CD14-positive monocyte (primary cell): ENCODE results near the gene CHMP2A. TPM values are rescaled to one million over a fixed set of nuclear protein-coding genes. Genes with fewer than 3 reads are reported as not detected.

Experiments
- DNase-seq, 3 donors: peaks; one replicate each; pipeline ENCODE4 v3.0.0-alpha.2; 2011 to 2022
- H2AFZ ChIP-seq: 2 replicates; pipeline ENCODE4 v1.6.0; 2012; ENCODE audit warnings: mild to moderate bottlenecking, low read depth, low read length, inconsistent platforms; ENCODE audit not compliant: insufficient read depth, poor library complexity, severe bottlenecking
- H3K27ac ChIP-seq, 2 donors: 1 replicate in 1 of 2; 2 replicates in 1 of 2; pipeline ENCODE4 v1.5.1; 2012 to 2013; ENCODE audit warnings: low read length in 2 of 2, control low read depth in 1 of 2, inconsistent platforms in 1 of 2, low read depth in 1 of 2, mild to moderate bottlenecking in 1 of 2
- H3K27me3 ChIP-seq, 2 donors: one replicate each; pipeline versions ENCODE4 v1.6.0 to v1.6.1; 2011 to 2013; ENCODE audit warnings: low read length in 2 of 2; ENCODE audit not compliant: control insufficient read depth in 2 of 2, insufficient read depth in 2 of 2
- H3K36me3 ChIP-seq, 2 donors: replicated peaks in 1 of 2; 1 replicate in 1 of 2; 2 replicates in 1 of 2; pipeline versions ENCODE4 v1.5.1 to v1.6.1; 2012 to 2013; ENCODE audit warnings: low read length in 2 of 2, control low read depth in 1 of 2, inconsistent platforms in 1 of 2, mild to moderate bottlenecking in 1 of 2; ENCODE audit not compliant: insufficient read depth in 2 of 2, control insufficient read depth in 1 of 2
- H3K4me1 ChIP-seq, 2 donors: 1 replicate in 1 of 2; 2 replicates in 1 of 2; pipeline versions ENCODE4 v1.5.1 to v1.6.1; 2012 to 2013; ENCODE audit warnings: low read length in 2 of 2, control low read depth in 1 of 2, inconsistent platforms in 1 of 2, mild to moderate bottlenecking in 1 of 2, moderate library complexity in 1 of 2; ENCODE audit not compliant: insufficient read depth in 2 of 2, control insufficient read depth in 1 of 2
- H3K4me2 ChIP-seq: replicated peaks from 2 replicates; pipeline ENCODE3; 2012; ENCODE audit warnings: low read length, moderate library complexity, mild to moderate bottlenecking; ENCODE audit not compliant: poor library complexity, severe bottlenecking; ENCODE audit errors: extremely low read depth
- H3K4me3 ChIP-seq, 3 experiments: fragments of 200-600 bp in 1 of 3; sonication (generic) in 1 of 3; replicated peaks in 1 of 3; 1 replicate in 2 of 3; 2 replicates in 1 of 3; pipeline ENCODE4 v1.5.1; 2011 to 2013; ENCODE audit warnings: low read length in 3 of 3, mild to moderate bottlenecking in 3 of 3, control low read depth in 2 of 3, low read depth in 2 of 3, inconsistent platforms in 1 of 3, moderate library complexity in 1 of 3
- H3K79me2 ChIP-seq: 2 replicates; pipeline ENCODE4 v1.6.0; 2012; ENCODE audit warnings: mild to moderate bottlenecking, control low read depth, inconsistent platforms, low read length, moderate library complexity; ENCODE audit not compliant: insufficient read depth
- H3K9ac ChIP-seq: 2 replicates; pipeline ENCODE4 v1.6.0; 2017; ENCODE audit warnings: low read length, mild to moderate bottlenecking; ENCODE audit not compliant: insufficient read depth, poor library complexity, severe bottlenecking
- H3K9me3 ChIP-seq, 2 donors: replicated peaks in 1 of 2; 1 replicate in 1 of 2; 2 replicates in 1 of 2; pipeline versions ENCODE4 v1.5.1 to v1.6.1; 2012 to 2013; ENCODE audit warnings: low read length in 2 of 2, control low read depth in 1 of 2; ENCODE audit not compliant: control insufficient read depth in 1 of 2, insufficient read depth in 1 of 2
- H4K20me1 ChIP-seq: 2 replicates; pipeline ENCODE4 v1.6.0; 2012; ENCODE audit warnings: mild to moderate bottlenecking, low read length, control low read depth, moderate library complexity; ENCODE audit not compliant: insufficient read depth
- H3K27ac Mint-ChIP-seq, 7 donors: one replicate each; pipeline ENCODE4 v1.8.0; 2020; ENCODE audit warnings: mild to moderate bottlenecking in 7 of 7, mixed read lengths in 7 of 7, moderate library complexity in 6 of 7, inconsistent platforms in 2 of 7
- H3K27me3 Mint-ChIP-seq, 3 donors: one replicate each; pipeline ENCODE4 v1.8.0; 2021 to 2022; ENCODE audit warnings: low read depth in 3 of 3, mild to moderate bottlenecking in 3 of 3, mixed read lengths in 3 of 3, moderate library complexity in 3 of 3, inconsistent platforms in 1 of 3
- H3K36me3 Mint-ChIP-seq, 2 donors: one replicate each; pipeline ENCODE4 v1.8.0; 2020; ENCODE audit warnings: mixed read lengths in 2 of 2, inconsistent platforms in 1 of 2, mild to moderate bottlenecking in 1 of 2
- H3K4me1 Mint-ChIP-seq: one replicate; pipeline ENCODE4 v1.8.0; 2020; ENCODE audit warnings: mild to moderate bottlenecking, mixed read lengths
- H3K4me3 Mint-ChIP-seq, 2 donors: one replicate each; pipeline ENCODE4 v1.8.0; 2020; ENCODE audit warnings: mild to moderate bottlenecking in 2 of 2, mixed read lengths in 2 of 2, moderate library complexity in 1 of 2
- H3K9me3 Mint-ChIP-seq, 7 donors: one replicate each; pipeline ENCODE4 v1.8.0; 2020 to 2022; ENCODE audit warnings: mixed read lengths in 7 of 7, mild to moderate bottlenecking in 6 of 7, moderate library complexity in 6 of 7, inconsistent platforms in 2 of 7
- CTCF ChIP-seq: fragments of 200-600 bp; IDR thresholded peaks from one replicate; pipeline ENCODE4 v1.8.0; 2022; ENCODE audit warnings: antibody characterized with exemption, mild to moderate bottlenecking
- WGBS: methylation state at CpG from one replicate; pipeline ENCODE4 v1.1.5; 2013; ENCODE audit warnings: missing lambda C conversion rate; ENCODE audit not compliant: insufficient coverage; 5-methylcytosine and 5-hydroxymethylcytosine counted together
- intact Hi-C, 2 donors: fragments of 100-400 bp; cut with micrococcal nuclease; formaldehyde crosslinking; loops; one replicate each; pipeline versions ENCODE4 v1.15.0 to v1.15.1; 2023
- polyA plus RNA-seq, 3 donors: library from polyadenylated mRNA; depleted of rRNA in 1 of 3; unstranded in 2 of 3; stranded (reverse) in 1 of 3; fragments of 300-500 nt in 2 of 3; fragments of >200 nt in 1 of 3; fragmentation: Illumina TruSeq in 2 of 3; gene quantifications; 1 replicate in 2 of 3; 2 replicates in 1 of 3; pipeline ENCODE4 v1.2.3, GENCODE V29; 2012 to 2021

Gene CHMP2A
- polyA plus RNA-seq, 3 donors: 228 to 323 (median 290) TPM

GRCh38 chr19:58519087-58519354, 35.9 kb downstream of the CHMP2A start:
- no peaks in the 10 kb centered on the region for H3K27me3 ChIP-seq
- peak overlapping the region; percentile 94 for H3K9ac ChIP-seq
- intact Hi-C loops: loop anchor here in 1 of 2 donors (2.0 kb wide), 2 partner anchors 18 to 54 kb away; partner anchors contain the start of gene MZF1
- Mint-ChIP-seq H3K36me3 (peaks cover 19 to 26% of the 10 kb centered on the region in 2 donors), H3K4me3 (peak overlapping the region; percentile 92 to 93), H3K9me3 (peaks cover 0 to 3% (median 0%) of the 10 kb centered on the region in 7 donors), H3K4me1 (peaks cover 41% of the 10 kb centered on the region), H3K27ac (peak overlapping the region; percentile 95 to 99 (median 98)), H3K27me3 (peaks cover 0 to 1% (median 0%) of the 10 kb centered on the region in 3 donors)
- H3K4me1 ChIP-seq: peaks cover 34 to 36% of the 10 kb centered on the region in 2 donors
- peaks cover 40% of the 10 kb centered on the region for H4K20me1 ChIP-seq
- H3K79me2 ChIP-seq: peaks cover 44% of the 10 kb centered on the region
- H3K36me3 ChIP-seq: peaks cover 17 to 20% of the 10 kb centered on the region in 2 donors
- H3K9me3 ChIP-seq: no peaks in the 10 kb centered on the region
- peak overlapping the region; percentile 96 for H2AFZ ChIP-seq
- H3K4me2 ChIP-seq: peak overlapping the region; percentile 96
- peak overlapping the region; percentile 57 to 90 (median 86) for H3K4me3 ChIP-seq
- DNase-seq: peak; percentile 34 to 59 (median 41)
- 0% methylated on average over 14 of the region's 14 CpGs for WGBS
- H3K27ac ChIP-seq: peak overlapping the region; percentile 90 to 93
- TF ChIP-seq CTCF: peak; percentile 56

GRCh38 chr19:58518256-58519086, 36.4 kb downstream of the CHMP2A start:
- Histone ChIP-seq H3K4me1 (peaks cover 38 to 41% of the 10 kb centered on the region in 2 donors), H3K79me2 (peaks cover 44% of the 10 kb centered on the region), H3K4me2 (peak overlapping the region; percentile 96), H4K20me1 (peaks cover 40% of the 10 kb centered on the region), H3K9ac (peak overlapping the region; percentile 94), H3K4me3 (peak overlapping the region; percentile 57 to 90 (median 86)), H3K27me3 (no peaks in the 10 kb centered on the region), H3K36me3 (peaks cover 17 to 20% of the 10 kb centered on the region in 2 donors), H3K9me3 (no peaks in the 10 kb centered on the region), H2AFZ (peak overlapping the region; percentile 96), H3K27ac (peak overlapping the region; percentile 90 to 93)
- peaks cover 19 to 26% of the 10 kb centered on the region in 2 donors for H3K36me3 Mint-ChIP-seq
- H3K4me1 Mint-ChIP-seq: peaks cover 44% of the 10 kb centered on the region
- peak overlapping the region; percentile 92 to 93 for H3K4me3 Mint-ChIP-seq
- H3K9me3 Mint-ChIP-seq: peaks cover 0 to 3% (median 0%) of the 10 kb centered on the region in 7 donors
- H3K27me3 Mint-ChIP-seq: peaks cover 0 to 1% (median 0%) of the 10 kb centered on the region in 3 donors
- WGBS: 6% methylated on average over 16 of the region's 22 CpGs
- peak; percentile 22 to 52 (median 31) for DNase-seq
- intact Hi-C loops: loop anchor here in 1 of 2 donors (2.0 kb wide), 2 partner anchors 18 to 54 kb away; partner anchors contain the start of gene MZF1
- TF ChIP-seq CTCF: no peak
- H3K27ac Mint-ChIP-seq: peak overlapping the region; percentile 95 to 99 (median 98)
